T-helper 2 cell treated with Interferon-gamma antibody and Interleukin-4, amounts not matched to agents 100 ng/mL and 5 ng/mL, for 36 hours (primary cell): Measurements from ENCODE around the gene SLC27A5. TPM values are rescaled to one million over a fixed set of nuclear protein-coding genes. Genes with fewer than 3 reads are reported as not detected.
"Not testable (repeated sequence)": the region's sequence is repeated elsewhere in the genome, so short reads cannot be mapped to it uniquely, and the experiment has no call there.

Experiments used
- intact Hi-C: fragments of 100-400 bp; cut with micrococcal nuclease; formaldehyde crosslinking; loops from one replicate; pipeline ENCODE4 v1.15.1; 2023
- total RNA-seq: library from RNA; stranded (reverse); gene quantifications from 2 replicates; pipeline ENCODE4 v1.2.3, GENCODE V29; 2022

The SLC27A5 gene
- total RNA-seq, 1 donor from 2014 or later = 13.8 TPM

DNA sequence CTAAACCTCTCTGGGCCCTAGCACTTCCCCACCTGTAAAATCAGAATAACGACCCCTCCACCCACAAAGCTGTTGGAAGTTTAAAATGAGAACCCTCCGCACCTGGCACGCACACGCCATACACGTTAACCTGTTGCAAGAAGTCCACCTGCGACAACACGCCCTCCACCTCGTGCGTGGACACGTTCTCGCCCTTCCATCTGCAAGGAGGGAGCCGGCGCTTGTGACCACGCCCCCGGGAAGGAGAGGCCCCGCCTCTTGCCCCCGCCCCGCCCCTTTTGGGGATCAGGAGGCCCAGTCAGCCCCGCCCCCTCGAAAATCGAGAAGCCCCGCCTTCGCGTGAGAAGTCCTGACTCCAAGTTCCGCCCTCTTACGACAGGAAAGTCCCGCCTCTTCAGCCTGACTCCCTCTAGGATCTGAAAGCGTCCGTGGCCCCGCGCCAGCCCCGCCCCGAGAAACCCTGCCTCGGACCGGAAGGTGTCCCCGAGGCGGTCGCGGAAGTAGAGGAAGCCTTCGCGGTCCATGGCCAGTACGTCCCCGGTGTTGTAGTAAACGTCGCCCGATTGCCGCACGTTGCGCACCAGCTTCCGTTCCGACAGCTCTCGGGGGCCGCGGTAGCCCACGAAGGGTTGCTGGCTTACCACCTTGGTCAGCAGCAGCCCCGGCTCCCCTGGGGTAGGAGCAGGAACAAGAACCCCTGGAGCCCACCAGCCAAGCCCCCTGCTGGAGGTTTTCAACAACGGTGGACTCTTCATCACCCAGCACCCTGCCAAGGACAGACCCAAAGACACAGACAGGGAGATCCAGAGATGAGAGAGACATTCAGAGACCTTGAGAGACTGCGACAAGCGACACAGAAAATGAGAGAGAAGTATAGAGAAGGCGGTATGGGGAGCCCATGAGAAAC lies 12.5 kb downstream of the SLC27A5 start:
- intact Hi-C loops = loop anchor here (1.0 to 2.0 kb wide), 5 partner anchors 16 to 118 kb away; partner anchors contain the start of genes ZBTB45, ZNF446 and ZNF837

GRCh38 chr19:58498316-58499020 lies 13.3 kb downstream of the SLC27A5 start:
- intact Hi-C loops = loop anchor here (1.0 to 2.0 kb wide), 5 partner anchors 16 to 117 kb away; partner anchors contain the start of genes ZBTB45, ZNF446 and ZNF837

- intact Hi-C loops = loop anchor here (2.0 kb wide), 1 partner anchor 17 kb away; no protein-coding TSS in a partner anchor
Measured at GRCh38 chr19:58497634-58498170, 14.1 kb downstream of the SLC27A5 start.

DNA sequence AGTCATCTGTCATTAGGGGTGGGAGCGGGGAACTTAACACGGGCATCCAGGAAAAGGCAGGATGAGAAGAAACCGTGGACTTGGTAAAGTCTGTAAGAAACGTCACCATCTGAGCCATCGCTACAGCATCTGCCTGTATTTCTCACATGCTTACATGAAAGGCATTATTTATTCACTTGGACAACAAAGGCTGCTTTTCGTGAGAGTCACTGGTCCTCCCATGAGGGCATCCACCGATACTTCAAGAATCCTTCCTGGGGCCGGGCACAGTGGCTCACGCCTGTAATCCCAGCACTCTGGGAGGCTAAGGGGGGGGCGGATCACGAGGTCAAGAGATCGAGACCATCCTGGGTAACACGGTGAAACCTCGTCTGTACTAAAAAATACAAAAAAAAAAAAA lies 19.5 kb downstream of the SLC27A5 start:
- intact Hi-C loops = no loop called here

- intact Hi-C loops = no loop called here
Measured at GRCh38 chr19:58491393-58491792, 20.4 kb downstream of the SLC27A5 start.

GRCh38 chr19:58484349-58484748 lies 27.4 kb downstream of the SLC27A5 start:
- intact Hi-C loops = not testable (repeated sequence)

GRCh38 chr19:58483776-58484175 lies 28.0 kb downstream of the SLC27A5 start:
- intact Hi-C loops = no loop called here

- intact Hi-C loops = no loop called here
Measured at GRCh38 chr19:58482372-58482771, 29.4 kb downstream of the SLC27A5 start.

DNA sequence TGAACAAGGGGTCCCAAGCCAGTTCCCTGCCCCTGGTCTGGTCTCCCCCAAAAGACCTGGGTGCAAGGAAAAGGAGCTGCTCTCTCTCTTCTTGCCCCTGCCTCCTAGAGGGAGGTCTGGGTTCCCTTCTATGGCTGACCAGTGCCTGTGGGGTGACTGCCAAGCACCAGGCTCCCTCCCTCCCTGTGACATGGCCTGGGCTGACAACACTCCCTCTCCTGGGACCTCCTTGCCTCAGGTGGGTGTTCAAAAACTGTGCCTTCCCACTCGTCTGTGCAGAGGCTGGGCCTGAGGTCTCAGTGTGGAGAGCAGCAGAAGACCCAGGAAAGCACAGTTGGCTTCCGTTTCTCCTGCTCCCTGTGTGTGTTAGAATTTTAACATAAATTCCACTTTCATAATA lies 31.0 kb downstream of the SLC27A5 start:
- intact Hi-C loops = no loop called here

DNA sequence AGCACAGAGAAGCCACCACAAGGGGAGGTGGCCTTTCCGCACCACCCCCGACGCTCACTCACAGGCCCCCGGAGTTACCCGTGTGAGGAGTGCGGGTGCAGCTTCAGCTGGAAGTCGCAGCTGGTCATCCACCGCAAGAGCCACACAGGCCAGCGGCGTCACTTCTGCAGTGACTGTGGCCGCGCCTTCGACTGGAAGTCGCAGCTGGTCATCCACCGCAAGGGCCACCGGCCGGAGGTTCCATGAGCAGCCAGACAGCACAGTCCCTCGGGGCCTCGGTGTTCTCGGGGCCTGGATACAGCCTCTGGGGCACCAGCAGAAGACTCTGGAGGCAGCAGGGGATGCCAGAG lies 31.3 kb downstream of the SLC27A5 start:
- intact Hi-C loops = no loop called here

GRCh38 chr19:58479736-58480480 lies 31.9 kb downstream of the SLC27A5 start:
- intact Hi-C loops = loop anchor here (5.0 kb wide), 1 partner anchor 153 kb away; the partner anchor contains the start of gene ZSCAN22

- intact Hi-C loops = loop anchor here (5.0 kb wide), 1 partner anchor 152 kb away; the partner anchor contains the start of gene ZSCAN22
Measured at GRCh38 chr19:58479303-58479702, 32.5 kb downstream of the SLC27A5 start.

DNA sequence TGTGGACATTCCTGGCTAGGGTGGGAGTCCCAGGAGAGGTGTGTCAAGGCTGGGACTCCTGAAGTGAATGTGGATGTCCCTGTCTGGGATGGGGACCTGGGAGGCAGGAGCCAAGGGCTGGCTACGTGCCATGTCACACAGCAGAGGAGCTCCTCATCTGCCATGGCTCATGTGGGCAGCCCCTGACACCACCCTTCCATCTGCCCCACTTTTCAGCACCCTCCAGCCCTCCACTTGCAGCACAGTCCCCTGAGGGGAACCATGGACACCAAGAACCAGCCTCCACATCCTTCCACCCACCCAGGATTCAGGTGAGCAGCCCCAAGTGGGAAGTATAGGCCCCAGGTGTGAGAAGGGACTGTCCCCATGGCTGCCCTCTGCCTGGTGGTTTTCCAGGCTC lies 33.9 kb downstream of the SLC27A5 start:
- intact Hi-C loops = loop anchor here (5.0 kb wide), 1 partner anchor 151 kb away; the partner anchor contains the start of gene ZSCAN22

- intact Hi-C loops = loop anchor here (5.0 kb wide), 1 partner anchor 150 kb away; the partner anchor contains the start of gene ZSCAN22
Measured at GRCh38 chr19:58477130-58477529, 34.7 kb downstream of the SLC27A5 start.

- intact Hi-C loops = loop anchor here (1.0 to 5.0 kb wide), 4 partner anchors 23 to 149 kb away; partner anchors contain the start of genes ZBTB45, ZNF324B and ZSCAN22
Measured at GRCh38 chr19:58476498-58477015, 35.2 kb downstream of the SLC27A5 start.

DNA sequence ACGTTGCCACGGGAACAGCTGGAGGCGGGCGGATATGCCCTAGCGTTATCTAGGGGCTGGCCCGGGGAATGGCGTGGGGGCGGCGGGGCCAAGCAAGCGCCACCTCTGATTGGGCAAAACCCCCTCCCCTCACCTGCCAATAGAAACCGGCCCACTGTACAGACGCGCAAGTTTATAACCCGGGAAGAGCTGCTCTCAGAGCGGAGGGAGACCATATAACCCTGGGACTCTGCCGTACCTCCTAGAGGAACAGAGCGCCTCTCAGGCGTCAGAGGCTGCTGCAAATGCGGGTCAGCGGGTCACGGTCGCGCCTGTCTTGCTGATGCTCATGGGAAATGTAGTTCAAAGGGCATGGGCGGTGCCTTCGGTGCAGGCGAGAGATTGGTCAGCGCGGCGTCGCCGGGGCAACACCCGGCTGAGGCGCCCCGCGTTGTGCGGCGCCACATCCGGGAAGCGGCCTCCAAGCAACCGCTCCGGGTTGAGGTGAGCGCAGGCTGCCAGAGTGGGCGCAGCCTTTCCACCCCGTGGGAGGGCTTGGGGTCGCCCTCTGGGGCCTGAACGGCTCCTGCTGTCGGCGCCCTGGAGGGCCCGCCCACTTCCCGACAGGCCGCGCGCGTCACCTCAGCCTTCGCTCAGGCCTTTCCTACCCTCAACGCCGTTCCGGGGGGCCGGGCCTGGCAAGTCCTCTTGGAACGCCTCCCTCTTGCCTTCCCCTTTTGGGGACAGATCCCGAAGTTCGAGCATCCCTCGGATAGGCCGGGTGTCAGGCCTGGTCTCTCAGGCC lies 35.9 kb downstream of the SLC27A5 start, which contains the start of gene ZNF446:
ZNF446 (plus strand) TSS at position 639 of the 784 bp plus-strand sequence. CDS start 867 bp downstream, outside the sequence.
- intact Hi-C loops = loop anchor here (1.0 to 5.0 kb wide), 8 partner anchors 9 to 149 kb away; partner anchors contain the start of genes ZBTB45, ZNF132, ZNF324 and ZNF324B

DNA sequence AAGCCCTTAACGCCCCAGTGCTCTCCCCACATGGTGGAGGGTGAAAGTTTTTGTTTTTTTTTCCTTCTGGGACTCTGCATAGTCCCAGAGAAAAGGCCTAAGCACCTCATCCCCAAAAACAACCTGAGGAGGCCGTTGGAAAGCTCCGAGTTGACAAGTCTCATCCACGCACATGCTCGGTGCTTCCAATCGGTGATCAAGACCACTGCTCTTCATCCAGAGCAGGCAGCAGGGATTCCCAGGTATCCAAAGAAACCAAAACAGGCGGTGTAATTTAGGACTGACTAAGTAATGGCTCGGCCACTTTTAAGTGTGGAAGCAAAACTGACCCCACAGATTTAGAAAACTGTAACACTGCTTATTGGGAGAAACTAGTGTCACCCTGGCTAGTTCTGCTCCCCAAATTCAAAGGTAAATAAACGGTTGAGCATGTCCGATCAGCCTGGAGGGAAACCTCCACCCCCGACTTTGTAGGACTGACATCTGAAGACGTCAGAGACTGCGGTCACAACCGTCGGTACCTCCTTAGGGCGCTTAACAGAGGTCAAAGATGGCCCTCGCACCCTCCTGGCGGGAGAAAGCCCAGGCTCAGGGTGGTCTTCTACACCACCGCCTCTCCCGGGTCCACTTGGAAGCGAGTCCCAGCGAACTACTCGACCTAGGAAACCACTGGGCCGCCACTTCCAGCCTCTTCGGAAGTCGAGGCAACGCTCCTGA lies 36.6 kb downstream of the SLC27A5 start:
- intact Hi-C loops = loop anchor here (1.0 to 5.0 kb wide), 5 partner anchors 8 to 148 kb away; partner anchors contain the start of genes ZNF132, ZNF324, ZNF584 and ZSCAN22

- intact Hi-C loops = loop anchor here (2.0 kb wide), 3 partner anchors 34 to 74 kb away; partner anchors contain the start of genes ZNF132 and ZNF584
Measured at GRCh38 chr19:58474291-58474996, 37.3 kb downstream of the SLC27A5 start.
